Effector memory CD8-positive, alpha-beta T cell (primary cell): ENCODE data around the gene ZSCAN30.
A peak's percentile ranks its signal among the peaks of the same experiment; 100 is the strongest.

Experiments
- ATAC-seq: fragments of 150-1000 bp; cut with Tn5 transposase; replicated peaks from 2 replicates; pipeline ENCODE4 v1.10.0; 2021; ENCODE audit warnings: mild to moderate bottlenecking, moderate library complexity
- DNase-seq, 3 experiments: peaks; one replicate each; pipeline ENCODE4 v3.0.0; 2021
- H3K27ac Mint-ChIP-seq, 2 donors: one replicate each; pipeline ENCODE4 v1.8.0; 2022; ENCODE audit warnings: mild to moderate bottlenecking in 2 of 2, mixed read lengths in 2 of 2, moderate library complexity in 2 of 2
- H3K27me3 Mint-ChIP-seq, 2 donors: one replicate each; pipeline ENCODE4 v1.8.0; 2022; ENCODE audit warnings: mixed read lengths in 2 of 2
- H3K36me3 Mint-ChIP-seq: one replicate; pipeline ENCODE4 v1.8.0; 2022; ENCODE audit warnings: mild to moderate bottlenecking, moderate library complexity, mixed read lengths; ENCODE audit not compliant: insufficient read depth
- H3K4me1 Mint-ChIP-seq, 2 donors: one replicate each; pipeline ENCODE4 v1.8.0; 2022; ENCODE audit warnings: low read depth in 2 of 2, mixed read lengths in 2 of 2
- H3K4me3 Mint-ChIP-seq, 2 donors: one replicate each; pipeline ENCODE4 v1.8.0; 2022; ENCODE audit warnings: mild to moderate bottlenecking in 2 of 2, mixed read lengths in 2 of 2, moderate library complexity in 2 of 2
- H3K9me3 Mint-ChIP-seq, 2 donors: one replicate each; pipeline ENCODE4 v1.8.0; 2022; ENCODE audit warnings: mixed read lengths in 2 of 2
- total RNA-seq, 9 experiments: gene quantifications; one replicate each; lab custom pipeline; 2026; lab: John Stamatoyannopoulos, UW

Gene ZSCAN30
- 11.5 to 28.6 (median 17.3) reads per million in 9 experiments for total RNA-seq

DNA sequence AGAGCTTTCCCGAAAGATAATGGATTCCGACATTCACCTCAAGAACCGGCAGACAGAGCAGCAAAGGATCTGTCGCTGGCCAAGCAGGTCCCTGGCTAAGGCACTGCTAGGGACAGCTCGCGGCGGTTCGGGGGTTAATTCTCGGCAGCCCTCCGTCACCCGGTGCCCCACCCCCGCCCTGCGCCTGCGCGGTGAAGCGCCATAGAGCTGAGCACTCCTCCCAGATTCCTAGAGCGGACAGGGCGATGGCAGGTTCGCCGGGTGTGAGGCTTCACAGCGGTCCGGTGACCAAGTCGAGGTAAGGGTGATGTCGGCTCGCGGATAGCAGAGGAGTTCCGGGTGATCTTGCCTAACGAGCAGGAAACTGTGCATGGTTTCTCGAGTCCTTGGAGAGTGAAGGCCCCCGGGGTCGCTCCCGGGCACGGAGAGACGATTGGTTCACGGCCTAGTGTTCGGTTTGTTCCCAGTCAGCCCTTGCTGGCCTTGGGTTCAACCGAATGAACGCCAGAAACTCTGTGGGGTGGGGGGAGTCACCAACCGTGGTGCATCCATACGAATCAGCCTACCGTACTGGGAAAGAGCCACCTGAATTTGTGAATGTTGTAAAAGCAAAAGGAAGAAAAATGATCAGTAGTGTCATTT lies at the start of gene ZSCAN30:
TSS of gene ZSCAN30 (minus strand) at position 136 of the 642 bp plus-strand sequence. CDS start 25,877 bp downstream, outside the sequence.
- H3K36me3 Mint-ChIP-seq, result peaks cover 16% of the 10 kb centered on the region
- DNase-seq (peak; percentile 95 to 98 (median 96)), ATAC-seq (peak; percentile 94)
- H3K4me1 Mint-ChIP-seq, result peaks cover 37 to 48% of the 10 kb centered on the region in 2 donors
- peak within 1 kb of the TSS; percentile 93 to 97 for H3K4me3 Mint-ChIP-seq
- H3K27me3 Mint-ChIP-seq, result no peaks in the 10 kb centered on the region
- no peaks in the 10 kb centered on the region for H3K9me3 Mint-ChIP-seq
- peak within 1 kb of the TSS; percentile 98 to 99 for H3K27ac Mint-ChIP-seq

DNA sequence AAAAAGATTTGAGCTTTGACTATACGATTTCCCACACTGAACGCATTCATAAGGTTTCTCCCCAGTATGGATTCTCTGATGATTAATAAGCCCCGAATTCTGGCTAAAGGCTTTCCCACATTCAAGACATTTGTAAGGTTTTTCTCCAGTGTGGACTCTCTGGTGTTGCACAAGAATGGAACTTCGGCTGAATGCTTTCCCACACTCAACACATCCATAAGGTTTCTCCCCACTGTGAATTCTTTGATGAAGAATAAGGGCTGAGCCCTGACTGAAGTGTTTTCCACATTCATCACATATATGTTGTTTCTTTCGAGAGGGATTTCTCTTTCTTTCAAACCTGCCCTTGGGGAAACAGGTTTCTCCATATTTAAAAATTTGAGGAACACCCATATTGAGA lies 47.3 kb upstream of the ZSCAN30 start:
- Mint-ChIP-seq H3K4me3 (no peak overlapping the region), H3K27ac (no peak overlapping the region), H3K27me3 (no peaks in the 10 kb centered on the region), H3K36me3 (peaks cover 81% of the 10 kb centered on the region), H3K4me1 (peaks cover 16 to 40% of the 10 kb centered on the region in 2 donors), H3K9me3 (no peaks in the 10 kb centered on the region)
- ATAC-seq (no peak), DNase-seq (no peak)

DNA sequence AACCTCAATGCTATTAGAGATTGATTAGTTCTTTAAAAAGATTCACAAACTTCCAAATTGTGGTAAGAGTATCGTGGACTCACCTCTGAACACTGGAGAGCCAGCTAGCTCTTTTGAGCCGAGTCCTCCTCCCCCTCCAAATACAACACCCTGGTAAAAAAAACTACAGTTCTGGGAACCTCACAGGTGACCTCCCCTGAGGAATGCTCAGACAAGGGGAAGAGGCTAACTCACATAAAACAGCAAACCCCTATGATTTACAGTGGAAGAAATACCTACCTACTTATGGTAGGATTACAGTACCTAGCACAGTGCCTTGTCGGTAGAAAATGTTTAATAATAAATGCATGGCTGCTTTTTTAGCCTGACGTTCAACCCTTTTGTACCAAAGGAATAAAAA lies 45.8 kb upstream of the ZSCAN30 start:
- Mint-ChIP-seq H3K27ac (peak overlapping the region in 1 of 2 donors; percentile 19), H3K4me1 (peaks cover 13 to 37% of the 10 kb centered on the region in 2 donors), H3K4me3 (no peak overlapping the region), H3K27me3 (no peaks in the 10 kb centered on the region), H3K36me3 (peaks cover 76% of the 10 kb centered on the region), H3K9me3 (no peaks in the 10 kb centered on the region)
- DNase-seq (no peak), ATAC-seq (no peak)

DNA sequence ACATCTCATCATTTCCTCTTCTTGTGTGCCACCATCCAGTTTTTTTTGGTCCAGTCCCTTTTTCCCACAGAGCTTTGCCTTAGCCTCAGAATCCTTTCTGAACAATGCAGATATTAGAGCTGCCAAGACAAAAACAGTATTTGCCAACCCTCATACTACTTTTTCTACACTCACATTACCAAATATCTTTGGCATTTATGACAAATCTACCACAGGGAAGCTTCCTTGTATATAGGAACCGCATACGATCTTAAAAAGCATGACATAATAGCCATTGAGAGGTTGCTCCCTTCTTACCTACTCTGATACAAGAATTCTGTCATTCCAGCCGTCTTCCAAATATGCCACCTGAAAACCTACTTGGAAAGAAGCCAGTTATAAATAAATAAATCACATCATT lies 44.8 kb upstream of the ZSCAN30 start:
- Mint-ChIP-seq H3K4me3 (no peak overlapping the region), H3K9me3 (no peaks in the 10 kb centered on the region), H3K4me1 (peaks cover 12 to 28% of the 10 kb centered on the region in 2 donors), H3K27ac (peak overlapping the region in 1 of 2 donors; percentile 12), H3K27me3 (no peaks in the 10 kb centered on the region), H3K36me3 (peaks cover 65% of the 10 kb centered on the region)
- DNase-seq, result no peak
- ATAC-seq, result no peak

DNA sequence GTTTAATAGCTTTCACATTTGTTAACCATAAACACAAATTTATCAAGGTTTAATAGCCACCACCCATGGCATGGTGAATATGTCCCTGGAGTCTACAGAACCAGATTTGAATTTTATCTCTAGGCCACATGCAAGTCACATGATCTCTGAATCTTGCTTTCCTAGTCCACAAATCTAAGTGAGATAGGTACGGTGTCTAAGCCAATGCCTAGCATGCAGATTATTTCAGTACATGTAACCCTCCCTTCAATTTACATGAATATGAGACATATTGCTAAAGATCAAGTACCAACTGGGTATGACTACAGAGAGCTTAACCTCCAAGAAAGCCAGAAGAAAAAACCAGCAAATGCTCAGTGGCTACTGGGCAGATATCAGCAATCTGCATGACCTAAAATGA lies 44.2 kb upstream of the ZSCAN30 start:
- peaks cover 59% of the 10 kb centered on the region for H3K36me3 Mint-ChIP-seq
- peak overlapping the region in 1 of 2 donors; percentile 12 for H3K27ac Mint-ChIP-seq
- peaks cover 7 to 22% of the 10 kb centered on the region in 2 donors for H3K4me1 Mint-ChIP-seq

DNA sequence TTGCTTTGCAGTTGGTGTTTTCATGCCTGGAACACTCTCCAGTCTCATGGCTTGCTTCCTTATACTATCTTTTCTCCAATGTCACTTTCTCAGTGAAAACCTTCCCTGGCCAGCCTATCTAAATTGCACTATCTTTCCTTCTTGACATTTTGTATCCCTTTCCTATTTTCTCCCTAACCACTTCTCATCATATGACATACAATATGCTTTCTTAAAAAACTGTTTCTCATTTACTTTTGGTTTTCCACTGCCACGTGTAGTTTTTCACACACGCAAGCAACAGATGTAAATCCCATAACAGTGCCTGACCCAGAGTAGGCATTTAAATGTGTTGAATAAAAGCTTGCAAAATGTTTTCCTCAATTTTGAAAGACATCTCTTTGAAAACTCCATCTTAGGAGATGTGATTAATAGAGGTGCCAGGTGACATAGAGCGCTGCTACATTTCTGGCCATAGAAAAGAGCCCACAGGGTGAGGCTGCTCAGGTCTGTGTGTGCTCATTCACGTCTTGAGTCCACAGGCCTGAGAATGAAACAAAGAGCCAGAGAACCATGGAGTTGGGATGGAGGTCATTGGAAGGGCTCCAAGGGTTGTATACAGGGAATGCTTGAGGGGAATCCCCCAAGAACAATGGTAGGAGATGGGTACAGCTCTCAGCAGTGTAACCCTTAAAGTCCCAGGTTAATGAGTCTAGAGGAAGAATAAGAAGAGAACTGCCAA lies 41.5 kb upstream of the ZSCAN30 start:
- DNase-seq, result no peak
- Mint-ChIP-seq H3K36me3 (peaks cover 32% of the 10 kb centered on the region), H3K27me3 (no peaks in the 10 kb centered on the region), H3K9me3 (no peaks in the 10 kb centered on the region), H3K4me1 (peaks cover 7 to 14% of the 10 kb centered on the region in 2 donors), H3K27ac (no peak overlapping the region), H3K4me3 (no peak overlapping the region)
- ATAC-seq, result no peak

More for the DNA sequence above, 44.2 kb upstream of the ZSCAN30 start:
- ATAC-seq, result no peak
- H3K9me3 Mint-ChIP-seq, result no peaks in the 10 kb centered on the region
- DNase-seq, result no peak
- H3K4me3 Mint-ChIP-seq, result no peak overlapping the region
- H3K27me3 Mint-ChIP-seq, result no peaks in the 10 kb centered on the region

DNA sequence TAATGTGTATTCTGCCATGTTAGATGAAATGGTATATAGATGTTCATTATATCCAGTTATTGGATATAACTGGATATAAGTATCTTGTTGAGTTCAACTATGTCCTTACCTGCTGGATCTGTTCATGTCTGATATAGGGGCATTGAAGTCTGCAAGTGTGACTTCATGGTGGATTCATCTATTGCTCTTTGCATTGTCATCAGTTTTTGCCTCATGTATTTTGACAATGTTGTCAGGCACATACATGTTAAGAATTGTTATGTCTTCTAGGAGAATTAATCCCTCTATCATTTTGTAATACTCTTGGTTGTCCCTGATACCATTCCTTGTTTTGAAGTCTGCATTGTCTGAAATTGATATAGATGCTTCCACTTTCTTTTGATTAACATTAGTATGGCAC lies 38.8 kb upstream of the ZSCAN30 start:
- peaks cover 13% of the 10 kb centered on the region for H3K36me3 Mint-ChIP-seq
- no peak overlapping the region for H3K27ac Mint-ChIP-seq
- H3K9me3 Mint-ChIP-seq, result no peaks in the 10 kb centered on the region
- H3K4me3 Mint-ChIP-seq, result no peak overlapping the region
- H3K27me3 Mint-ChIP-seq, result no peaks in the 10 kb centered on the region
- ATAC-seq (no peak), DNase-seq (no peak)
- H3K4me1 Mint-ChIP-seq, result peaks cover 0 to 4% of the 10 kb centered on the region in 2 donors

DNA sequence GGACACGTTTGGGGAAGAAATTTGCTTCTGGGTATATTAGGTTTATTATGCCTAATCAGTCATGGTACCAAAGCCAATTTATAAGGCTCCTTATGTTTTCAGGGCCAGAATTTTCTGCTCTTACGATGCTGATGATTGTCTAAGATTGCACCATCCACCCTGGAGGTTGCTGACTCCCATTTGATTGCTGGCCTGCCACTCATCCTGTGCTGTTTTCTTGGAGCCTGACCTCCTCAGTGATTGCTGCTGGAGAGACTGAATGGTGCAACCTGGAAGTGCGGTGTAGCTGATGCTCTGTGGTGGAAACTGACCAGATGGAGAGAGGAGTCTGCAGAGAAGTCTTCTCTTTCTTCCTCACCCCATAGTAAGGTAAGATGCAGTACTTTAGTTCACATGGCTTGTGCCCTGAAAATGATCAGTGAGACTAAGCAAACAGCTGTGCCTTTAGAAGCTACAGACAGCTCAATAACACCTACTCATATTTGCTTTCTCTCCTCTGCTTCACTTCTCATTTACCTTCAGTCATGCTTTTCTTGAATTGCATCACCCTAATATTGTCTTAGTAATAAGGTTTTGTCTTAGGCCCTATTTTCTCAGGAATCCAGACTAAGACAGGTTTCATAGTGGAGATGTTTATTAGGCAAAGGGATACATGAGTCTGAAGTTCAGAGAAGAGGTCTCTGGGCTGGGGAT lies 36.8 kb upstream of the ZSCAN30 start:
- DNase-seq, result no peak
- no peaks in the 10 kb centered on the region for H3K36me3 Mint-ChIP-seq
- ATAC-seq, result no peak
- H3K27me3 Mint-ChIP-seq, result no peaks in the 10 kb centered on the region
- no peaks in the 10 kb centered on the region for H3K9me3 Mint-ChIP-seq
- H3K4me3 Mint-ChIP-seq, result no peak overlapping the region
- no peaks in the 10 kb centered on the region for H3K4me1 Mint-ChIP-seq
- H3K27ac Mint-ChIP-seq, result no peak overlapping the region

DNA sequence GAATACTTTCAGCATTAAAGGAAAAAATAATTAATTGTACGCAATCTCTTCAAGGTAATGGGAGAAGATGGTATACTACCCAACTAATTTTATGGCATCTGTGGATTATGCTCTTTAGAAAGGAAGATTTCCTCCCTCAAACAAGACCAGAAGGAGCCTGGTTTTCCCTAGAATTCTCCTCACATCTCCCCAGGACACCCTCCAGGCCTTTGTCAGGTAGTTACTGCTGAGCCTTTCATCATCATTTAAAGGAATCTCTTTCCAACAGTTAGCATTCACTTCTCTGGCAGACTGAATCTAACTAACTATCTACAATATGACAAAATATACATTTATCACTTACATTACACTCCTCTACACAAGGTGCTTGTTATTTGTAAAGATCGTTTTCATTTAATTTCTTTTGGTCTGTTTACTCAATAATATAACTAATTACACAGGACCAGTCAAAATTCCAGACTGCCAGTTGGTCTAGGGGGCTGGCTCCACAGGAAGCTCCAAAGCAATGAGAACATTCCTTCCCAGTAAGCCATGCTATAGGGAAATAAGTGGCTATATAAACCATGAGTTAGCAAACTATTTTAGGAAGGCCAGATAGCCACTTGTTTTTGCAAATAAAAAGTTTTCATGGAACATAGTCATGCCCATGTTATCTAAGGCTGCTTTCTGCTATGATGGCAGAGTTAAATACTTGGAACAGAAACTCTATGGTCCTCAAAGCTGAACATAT lies 35.1 kb upstream of the ZSCAN30 start:
- DNase-seq (no peak), ATAC-seq (no peak)
- Mint-ChIP-seq H3K27me3 (no peaks in the 10 kb centered on the region), H3K27ac (no peak overlapping the region), H3K36me3 (no peaks in the 10 kb centered on the region), H3K4me3 (no peak overlapping the region), H3K4me1 (no peaks in the 10 kb centered on the region), H3K9me3 (no peaks in the 10 kb centered on the region)

DNA sequence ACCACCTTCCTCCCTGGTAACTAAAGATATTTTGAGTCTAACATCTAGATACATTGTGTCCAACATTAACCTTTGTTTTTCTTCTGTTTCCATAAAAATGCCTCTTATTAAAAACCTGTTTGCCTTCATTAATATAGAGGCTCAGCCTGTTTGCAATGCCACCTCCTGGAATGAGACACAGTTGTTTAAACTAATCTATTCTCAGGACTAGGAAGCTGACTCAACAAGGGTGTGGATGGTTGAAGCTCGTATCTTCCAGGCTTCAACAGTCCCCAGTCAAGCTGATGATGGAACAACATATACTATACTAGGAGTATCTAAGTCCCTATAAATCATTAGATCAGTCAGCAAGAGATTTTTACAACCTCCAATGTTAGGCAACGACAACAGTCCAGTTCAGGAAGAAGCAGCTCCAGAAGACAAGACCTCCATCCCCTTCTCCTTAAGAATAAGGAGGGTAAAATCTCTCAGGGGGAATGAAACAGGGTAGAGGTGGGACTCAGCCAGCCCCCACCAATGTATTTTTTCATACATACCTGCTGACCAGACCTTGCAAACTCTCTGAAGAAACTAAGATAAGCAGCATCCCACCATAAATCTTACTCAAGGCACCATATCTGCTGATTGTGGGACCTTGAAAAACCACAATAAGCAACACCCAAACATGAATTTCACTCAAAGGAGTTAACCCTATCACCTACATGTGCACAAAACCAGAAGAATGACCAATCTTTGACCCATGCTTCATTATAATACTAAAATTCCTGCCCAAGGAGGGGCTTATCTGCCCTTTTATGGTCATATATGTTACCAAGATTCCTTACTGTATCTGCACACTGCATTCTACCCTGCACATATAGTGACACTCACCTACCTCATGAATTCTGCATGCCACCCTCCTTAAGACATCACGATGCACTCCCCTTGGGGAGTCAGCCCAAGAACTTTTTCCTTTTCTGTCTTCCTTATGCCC lies 32.7 kb upstream of the ZSCAN30 start:
- no peak overlapping the region for H3K27ac Mint-ChIP-seq
- ATAC-seq, result no peak
- no peaks in the 10 kb centered on the region for H3K4me1 Mint-ChIP-seq

DNA sequence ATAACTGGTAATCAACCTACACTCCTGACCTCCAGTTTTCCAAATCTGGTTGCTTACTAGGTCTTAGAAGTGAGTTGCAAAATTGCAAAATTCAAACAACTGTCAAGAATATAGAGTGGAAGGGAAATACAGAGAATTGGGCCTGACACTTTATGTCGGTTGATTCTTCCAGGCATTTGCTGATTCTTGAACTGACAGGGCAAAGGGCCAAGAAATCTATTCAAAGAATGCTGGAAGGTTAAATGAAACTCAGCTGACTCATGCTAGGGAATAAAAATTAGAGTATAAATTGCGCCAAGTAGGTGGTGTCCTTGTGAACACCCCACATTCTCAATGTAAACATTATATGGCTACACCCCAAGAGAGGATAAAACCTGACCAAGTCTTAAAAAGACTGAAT lies 21.5 kb upstream of the ZSCAN30 start:
- ATAC-seq, result no peak
- Mint-ChIP-seq H3K36me3 (no peaks in the 10 kb centered on the region), H3K4me1 (no peaks in the 10 kb centered on the region)

More for the DNA sequence above, 32.7 kb upstream of the ZSCAN30 start:
- Mint-ChIP-seq H3K4me3 (no peak overlapping the region), H3K27me3 (no peaks in the 10 kb centered on the region), H3K9me3 (no peaks in the 10 kb centered on the region), H3K36me3 (no peaks in the 10 kb centered on the region)
- no peak for DNase-seq

DNA sequence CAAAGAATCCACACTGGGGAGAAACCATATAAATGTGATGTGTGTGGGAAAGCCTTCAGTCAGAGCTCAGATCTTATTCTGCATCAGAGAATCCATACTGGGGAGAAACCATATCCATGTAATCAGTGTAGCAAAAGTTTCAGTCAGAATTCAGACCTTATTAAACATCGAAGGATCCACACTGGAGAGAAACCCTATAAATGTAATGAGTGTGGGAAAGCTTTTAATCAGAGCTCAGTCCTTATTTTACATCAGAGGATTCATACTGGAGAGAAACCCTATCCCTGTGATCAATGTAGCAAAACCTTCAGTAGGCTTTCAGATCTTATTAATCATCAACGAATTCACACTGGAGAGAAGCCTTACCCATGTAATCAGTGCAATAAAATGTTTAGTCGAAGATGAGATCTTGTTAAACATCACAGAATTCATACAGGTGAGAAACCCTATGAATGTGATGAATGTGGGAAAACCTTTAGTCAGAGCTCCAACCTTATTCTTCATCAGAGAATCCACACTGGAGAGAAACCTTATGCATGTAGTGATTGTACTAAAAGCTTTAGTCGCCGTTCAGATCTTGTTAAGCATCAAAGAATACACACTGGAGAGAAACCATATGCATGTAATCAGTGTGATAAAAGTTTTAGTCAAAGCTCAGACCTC lies 16.7 kb upstream of the ZSCAN30 start:
- no peaks in the 10 kb centered on the region for H3K27me3 Mint-ChIP-seq
- ATAC-seq (no peak), DNase-seq (no peak)
- peaks cover 7 to 10% of the 10 kb centered on the region in 2 donors for H3K9me3 Mint-ChIP-seq
- H3K27ac Mint-ChIP-seq, result no peak overlapping the region
- no peak overlapping the region for H3K4me3 Mint-ChIP-seq
- no peaks in the 10 kb centered on the region for H3K4me1 Mint-ChIP-seq
- H3K36me3 Mint-ChIP-seq, result peaks cover 5% of the 10 kb centered on the region

More for the DNA sequence above, 21.5 kb upstream of the ZSCAN30 start:
- H3K9me3 Mint-ChIP-seq, result peaks cover 5 to 7% of the 10 kb centered on the region in 2 donors
- no peaks in the 10 kb centered on the region for H3K27me3 Mint-ChIP-seq
- DNase-seq, result no peak
- no peak overlapping the region for H3K27ac Mint-ChIP-seq
- H3K4me3 Mint-ChIP-seq, result no peak overlapping the region
